Measurements from ENCODE around the gene WDR93.

DNA sequence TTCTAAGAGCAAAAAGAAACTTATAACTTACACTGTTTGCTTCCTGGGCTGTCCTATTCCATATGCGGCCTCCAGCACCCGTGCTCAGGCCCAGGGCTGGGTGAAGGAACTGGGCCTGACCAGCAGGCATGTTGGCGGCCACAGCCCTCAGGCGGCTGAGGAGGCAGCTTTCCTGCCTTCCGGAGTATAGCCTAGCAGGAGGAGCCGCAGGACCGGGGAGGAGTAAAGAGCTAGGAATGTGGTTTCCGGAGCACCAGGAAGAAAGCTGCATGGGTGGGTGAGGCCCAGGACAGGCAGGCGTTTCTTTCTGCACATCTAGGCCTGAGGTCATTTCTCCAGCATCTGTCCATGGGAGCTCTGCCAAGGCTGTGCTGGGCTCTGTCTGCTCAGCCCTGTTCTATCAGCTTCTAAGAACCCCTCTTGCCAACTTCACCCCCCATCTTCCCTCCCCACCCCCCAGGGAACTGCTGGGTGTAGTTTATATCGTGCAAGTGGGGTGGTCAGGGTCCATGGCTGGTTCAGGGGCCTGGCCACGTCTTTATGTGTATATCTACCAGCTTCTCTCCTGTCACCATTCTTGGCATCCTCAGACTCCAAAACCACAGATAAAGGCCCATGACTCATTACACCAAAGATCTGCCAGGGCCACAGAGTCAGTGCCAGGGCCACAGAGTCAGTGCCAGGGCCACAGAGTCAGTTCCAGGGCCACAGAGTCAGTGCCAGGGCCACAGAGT is 27.6 kb upstream of the WDR93 start:
- TF ChIP-seq SUZ12 (IDR thresholded peaks at IDR 0.05; ENCODE audit: extremely low read depth, insufficient read depth, insufficient read length) (no peak), ZNF274 (IDR thresholded peaks at IDR 0.05; ENCODE audit: low read depth, low read length) (no peak)

Measured in NT2/D1 (cell line).